ENCODE data around the gene HOXB5.

- TF ChIP-seq CTCF (IDR thresholded peaks at IDR 0.05; ENCODE audit: poor library complexity) (no peak), EZH2 (IDR thresholded peaks at IDR 0.05; ENCODE audit: borderline replicate concordance) (peak; percentile 4)
These were observed 49.5 kb upstream of the HOXB5 start for GRCh38 chr17:48642843-48643696.
